ENCODE data around the gene CNOT9. TPM values are rescaled to one million over a fixed set of nuclear protein-coding genes. Genes with fewer than 3 reads are reported as not detected.

CNOT9 gene
- total RNA-seq, 2 donors from 2014 or later, result 36.0 to 52.5 TPM

DNA sequence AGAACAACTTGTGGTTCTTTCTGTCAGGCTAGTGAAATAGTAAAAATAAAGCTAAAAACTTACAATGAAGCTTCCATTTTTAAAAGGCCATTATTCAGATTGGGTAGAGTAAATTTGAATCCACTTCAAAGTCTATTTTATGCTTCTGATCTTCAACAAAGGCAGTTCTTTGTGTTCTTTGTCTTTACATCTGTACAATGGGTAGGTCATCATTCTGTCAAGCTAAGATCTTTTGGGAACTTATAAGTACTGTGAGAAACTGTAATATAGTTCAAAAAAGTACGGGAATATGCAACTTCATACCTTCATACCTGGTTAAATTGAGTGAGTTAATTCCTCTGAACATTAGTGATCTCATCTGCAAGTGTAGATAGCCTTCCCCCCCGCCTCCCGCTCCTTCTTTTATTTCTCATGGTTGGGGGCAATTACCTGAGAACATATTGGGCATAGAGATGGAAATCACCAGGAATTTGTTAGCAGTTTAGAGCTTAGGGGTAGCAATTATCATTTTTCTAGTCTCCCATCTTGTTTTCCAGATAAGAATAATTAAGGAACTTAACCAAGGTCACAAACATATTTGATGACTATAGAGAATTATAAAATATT, 9.7 kb downstream of the CNOT9 start:
- Histone ChIP-seq H3K9ac (ENCODE audit: low read depth in 2 of 2, low read length in 2 of 2) (no peak overlapping the region), H3K27me3 (no peaks in the 10 kb centered on the region), H3K9me3 (no peaks in the 10 kb centered on the region), H3K4me3 (no peak overlapping the region), H3K4me1 (no peaks in the 10 kb centered on the region), H3K27ac (no peak overlapping the region), H3K36me3 (no peaks in the 10 kb centered on the region)
- no peak for DNase-seq
- TF ChIP-seq, protein P1, sequence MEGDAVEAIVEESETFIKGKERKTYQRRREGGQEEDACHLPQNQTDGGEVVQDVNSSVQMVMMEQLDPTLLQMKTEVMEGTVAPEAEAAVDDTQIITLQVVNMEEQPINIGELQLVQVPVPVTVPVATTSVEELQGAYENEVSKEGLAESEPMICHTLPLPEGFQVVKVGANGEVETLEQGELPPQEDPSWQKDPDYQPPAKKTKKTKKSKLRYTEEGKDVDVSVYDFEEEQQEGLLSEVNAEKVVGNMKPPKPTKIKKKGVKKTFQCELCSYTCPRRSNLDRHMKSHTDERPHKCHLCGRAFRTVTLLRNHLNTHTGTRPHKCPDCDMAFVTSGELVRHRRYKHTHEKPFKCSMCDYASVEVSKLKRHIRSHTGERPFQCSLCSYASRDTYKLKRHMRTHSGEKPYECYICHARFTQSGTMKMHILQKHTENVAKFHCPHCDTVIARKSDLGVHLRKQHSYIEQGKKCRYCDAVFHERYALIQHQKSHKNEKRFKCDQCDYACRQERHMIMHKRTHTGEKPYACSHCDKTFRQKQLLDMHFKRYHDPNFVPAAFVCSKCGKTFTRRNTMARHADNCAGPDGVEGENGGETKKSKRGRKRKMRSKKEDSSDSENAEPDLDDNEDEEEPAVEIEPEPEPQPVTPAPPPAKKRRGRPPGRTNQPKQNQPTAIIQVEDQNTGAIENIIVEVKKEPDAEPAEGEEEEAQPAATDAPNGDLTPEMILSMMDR (IDR thresholded peaks at IDR 0.05), result no peak
- intact Hi-C loops (cut with DNase I), result no loop called here

DNA sequence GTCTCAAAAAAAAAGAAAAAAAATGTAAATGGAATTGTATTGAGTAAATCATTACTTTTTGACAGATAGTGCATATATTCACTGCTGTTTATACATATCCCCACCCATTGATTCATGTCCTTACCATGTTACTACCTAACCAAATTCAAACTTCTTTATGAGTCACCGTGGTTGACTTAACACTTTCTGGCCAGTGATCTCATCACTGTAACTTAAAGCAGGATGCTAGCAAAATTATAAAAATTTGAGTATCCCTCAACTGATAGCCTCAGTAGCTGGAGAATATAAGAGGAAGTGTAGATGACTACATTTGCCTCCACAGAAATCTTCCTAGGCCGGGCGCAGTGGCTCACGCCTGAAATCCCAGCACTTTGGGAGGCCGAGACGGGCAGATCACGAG, 13.4 kb downstream of the CNOT9 start:
- H3K36me3 ChIP-seq, result peaks cover 11% of the 10 kb centered on the region

DNA sequence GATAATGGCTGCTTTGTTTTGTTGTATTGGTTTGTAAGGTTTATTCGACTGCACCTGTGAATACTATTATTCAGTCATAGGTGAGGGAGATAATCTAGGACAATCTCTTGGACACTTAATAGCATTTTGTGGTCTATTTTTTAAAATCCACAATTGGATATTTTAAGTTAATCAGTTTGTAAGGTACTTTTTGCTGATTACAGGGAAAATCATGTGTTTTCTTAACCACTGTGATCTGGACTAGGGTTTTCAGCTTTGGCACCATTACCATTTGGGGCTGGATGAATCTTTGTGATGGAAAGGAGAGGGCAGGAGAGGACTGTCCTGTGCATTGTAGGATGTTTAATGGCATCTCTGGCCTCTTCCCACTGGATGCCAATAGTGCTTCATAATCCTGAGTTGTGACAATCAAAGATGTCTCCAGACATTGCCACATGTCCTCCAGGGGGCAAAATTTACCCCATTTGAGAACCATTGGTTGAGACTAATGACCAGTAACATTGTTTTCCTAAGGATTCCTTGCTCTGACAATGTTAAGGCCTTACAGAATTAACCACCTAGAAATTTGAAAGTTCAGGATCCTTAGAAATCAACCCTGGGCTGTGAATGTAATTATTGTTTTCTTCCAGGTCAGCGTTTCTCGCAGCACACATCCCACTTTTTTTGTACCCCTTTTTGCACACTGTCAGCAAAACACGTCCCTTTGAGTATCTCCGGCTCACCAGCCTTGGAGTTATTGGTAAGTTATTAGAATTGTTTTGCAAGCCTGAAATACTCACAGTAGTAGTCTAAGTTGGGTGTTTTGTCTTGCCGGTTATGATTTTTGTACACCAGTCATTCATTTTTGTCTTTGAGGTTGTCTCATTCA, 15.6 kb downstream of the CNOT9 start:
- no peak overlapping the region for H3K9ac ChIP-seq (ENCODE audit: low read depth in 2 of 2, low read length in 2 of 2)
- TF ChIP-seq, protein P1 (IDR thresholded peaks at IDR 0.05), result no peak
- no peaks in the 10 kb centered on the region for H3K27me3 ChIP-seq
- H3K4me3 ChIP-seq, result no peak overlapping the region
- peaks cover 14% of the 10 kb centered on the region for H3K36me3 ChIP-seq
- no peak for DNase-seq
- intact Hi-C loops (cut with DNase I), result no loop called here
- no peaks in the 10 kb centered on the region for H3K9me3 ChIP-seq
- H3K27ac ChIP-seq, result no peak overlapping the region
- H3K4me1 ChIP-seq, result no peaks in the 10 kb centered on the region

More for the DNA sequence above, 13.4 kb downstream of the CNOT9 start:
- no peaks in the 10 kb centered on the region for H3K9me3 ChIP-seq
- no peak overlapping the region for H3K27ac ChIP-seq
- no peak for DNase-seq
- intact Hi-C loops (cut with DNase I), result no loop called here
- H3K4me3 ChIP-seq, result no peak overlapping the region
- H3K9ac ChIP-seq (ENCODE audit: low read depth in 2 of 2, low read length in 2 of 2), result no peak overlapping the region
- H3K27me3 ChIP-seq, result no peaks in the 10 kb centered on the region
- no peaks in the 10 kb centered on the region for H3K4me1 ChIP-seq
- TF ChIP-seq, protein P1 (IDR thresholded peaks at IDR 0.05), result no peak

DNA sequence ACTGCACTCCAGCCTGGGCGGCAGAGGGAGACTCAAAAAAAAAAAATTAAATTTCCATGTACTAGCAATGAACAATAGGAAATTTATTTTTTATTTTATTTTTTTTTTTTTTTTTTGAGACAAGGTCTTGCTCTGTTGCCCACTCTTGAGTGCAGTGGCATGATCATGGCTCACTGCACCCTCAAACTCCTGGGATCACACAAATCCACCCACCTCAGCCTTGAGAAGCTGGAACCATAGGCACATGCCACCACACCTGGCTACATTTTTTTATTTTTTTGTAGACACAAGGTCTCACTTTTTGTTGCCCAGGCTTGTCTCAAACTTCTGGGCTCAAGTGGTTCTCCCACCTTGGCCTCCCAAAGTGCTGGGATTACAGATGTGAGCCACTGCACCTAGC, 16.9 kb downstream of the CNOT9 start:
- DNase-seq, result no peak
- H3K9ac ChIP-seq (ENCODE audit: low read depth in 2 of 2, low read length in 2 of 2), result no peak overlapping the region
- H3K36me3 ChIP-seq, result peaks cover 18% of the 10 kb centered on the region
- TF ChIP-seq, protein P1 (IDR thresholded peaks at IDR 0.05), result no peak
- H3K27ac ChIP-seq, result no peak overlapping the region
- H3K4me1 ChIP-seq, result no peaks in the 10 kb centered on the region
- H3K27me3 ChIP-seq, result no peaks in the 10 kb centered on the region
- no peak overlapping the region for H3K4me3 ChIP-seq
- intact Hi-C loops (cut with DNase I), result no loop called here
- no peaks in the 10 kb centered on the region for H3K9me3 ChIP-seq

DNA sequence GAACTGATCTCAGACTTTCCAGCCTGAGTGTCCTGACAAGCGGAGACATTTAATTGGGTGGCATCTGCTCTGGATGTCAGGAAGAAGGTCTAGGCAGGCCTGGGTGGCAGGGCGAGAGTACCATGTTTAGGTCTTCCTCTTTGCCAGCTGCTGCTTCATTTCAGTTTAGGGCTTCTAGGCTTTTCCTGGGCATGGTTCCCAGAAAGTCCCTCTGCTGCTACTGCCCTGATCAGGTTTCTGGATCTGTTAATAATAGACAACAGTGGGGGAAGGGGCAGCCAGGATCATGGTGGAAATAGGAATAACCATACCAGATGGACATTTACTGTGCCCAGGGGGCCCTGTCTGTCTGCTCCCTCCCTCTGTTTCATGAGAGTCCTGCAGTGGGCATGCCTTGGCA, 36.8 kb downstream of the CNOT9 start:
- TF ChIP-seq, protein P1 (IDR thresholded peaks at IDR 0.05), result no peak
- no peak for DNase-seq

More for the DNA sequence above, 36.8 kb downstream of the CNOT9 start:
- H3K27ac ChIP-seq, result no peak overlapping the region
- no peaks in the 10 kb centered on the region for H3K9me3 ChIP-seq
- H3K36me3 ChIP-seq, result no peaks in the 10 kb centered on the region
- H3K4me1 ChIP-seq, result no peaks in the 10 kb centered on the region
- no peak overlapping the region for H3K9ac ChIP-seq (ENCODE audit: low read depth in 2 of 2, low read length in 2 of 2)
- H3K27me3 ChIP-seq, result no peaks in the 10 kb centered on the region
- no peak overlapping the region for H3K4me3 ChIP-seq
- intact Hi-C loops (cut with DNase I), result no loop called here
